GM18907 (cell line): Measurements from ENCODE around the gene VAV2.
"Not testable (repeated sequence)": the region's sequence is repeated elsewhere in the genome, so short reads cannot be mapped to it uniquely, and the experiment has no call there.

Source experiments
- ATAC-seq: cut with Tn5 transposase; IDR thresholded peaks from one replicate; pipeline ENCODE4 v1.9.1; 2021; ENCODE audit warnings: mild to moderate bottlenecking, moderate library complexity; ENCODE audit not compliant: unreplicated experiment

Gene VAV2

GRCh38 chr9:133777871-133778270, 214.3 kb downstream of the VAV2 start:
- no peak for ATAC-seq

DNA sequence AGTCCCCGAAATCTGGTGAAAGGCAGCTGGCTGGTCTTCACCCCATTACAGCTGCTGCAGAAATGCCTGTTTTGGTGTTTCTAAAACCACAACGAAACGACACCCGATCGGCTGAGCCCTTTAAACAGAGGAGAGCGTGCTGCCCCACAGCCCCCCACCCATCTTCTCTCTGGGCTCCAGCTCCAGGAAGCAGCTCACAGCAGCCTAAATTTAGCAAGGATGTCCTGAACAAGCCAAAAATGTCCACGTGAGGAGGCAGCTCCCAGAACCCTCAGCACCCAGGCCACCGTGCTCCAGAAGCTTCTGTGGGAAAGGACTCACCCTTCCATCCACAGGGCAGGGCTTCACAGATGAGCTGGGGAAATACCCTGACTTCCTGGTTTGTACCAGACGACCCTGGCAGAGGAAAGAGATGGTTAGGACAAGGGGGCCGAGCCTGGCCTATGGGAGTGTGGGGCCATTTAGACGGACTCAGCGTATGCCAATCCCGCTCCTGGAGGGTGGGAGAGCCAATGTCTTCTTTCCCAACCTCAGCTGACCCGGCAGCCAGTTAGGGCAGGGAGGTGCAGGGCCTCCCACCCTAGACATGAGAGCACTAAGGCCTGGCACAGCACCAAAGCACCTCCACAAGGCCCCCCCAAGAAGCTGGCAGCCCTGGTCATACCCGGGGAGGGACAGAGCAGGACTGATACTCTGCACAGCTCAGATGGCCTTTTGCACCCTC, 214.9 kb downstream of the VAV2 start:
- ATAC-seq, result no peak

DNA sequence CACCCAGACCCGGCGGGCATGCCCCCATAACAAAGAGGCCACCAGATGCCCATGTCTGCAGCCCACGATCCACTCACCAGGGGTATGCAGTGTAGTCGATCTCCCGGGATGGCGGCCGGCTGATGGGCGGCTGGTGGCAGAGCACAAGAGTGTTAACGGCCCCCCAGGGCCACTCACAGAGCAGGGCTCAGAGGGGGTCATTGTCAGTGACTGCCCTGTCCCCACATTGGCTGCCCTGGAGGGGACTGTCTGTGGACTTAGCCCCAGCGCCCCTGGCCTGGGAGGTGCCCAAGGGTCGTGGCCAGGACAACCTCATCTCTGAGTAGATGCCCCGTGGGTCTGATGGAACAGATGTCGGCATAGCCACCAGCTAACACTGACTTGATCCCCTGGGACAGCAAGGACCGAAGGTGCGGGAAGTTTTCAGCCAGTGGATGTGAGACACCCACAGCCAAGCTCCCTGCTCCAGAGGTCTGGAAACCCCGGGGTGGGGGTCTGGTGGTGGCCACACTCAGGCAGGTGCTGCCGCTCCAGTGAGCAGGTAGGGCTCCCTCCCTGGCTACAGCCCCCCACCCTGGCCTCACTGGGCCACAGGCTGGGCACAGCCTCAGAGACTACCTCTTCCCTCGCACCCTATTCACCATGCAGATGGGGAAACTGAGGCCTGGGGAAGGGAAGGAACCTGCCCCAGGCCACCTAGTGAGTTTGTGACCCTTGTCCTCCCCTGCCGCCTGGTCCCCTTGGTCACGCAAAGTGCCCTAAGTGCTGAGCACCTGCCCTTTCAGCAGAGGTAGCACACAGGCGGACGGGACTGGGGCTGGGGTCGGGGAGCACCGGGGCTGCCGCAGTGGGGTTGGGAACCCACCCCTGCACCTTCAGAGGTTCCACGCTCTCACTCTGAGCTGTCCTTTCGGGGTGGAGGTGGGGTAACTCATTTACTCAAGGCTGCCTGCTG, 215.9 kb downstream of the VAV2 start:
- ATAC-seq, result no peak

DNA sequence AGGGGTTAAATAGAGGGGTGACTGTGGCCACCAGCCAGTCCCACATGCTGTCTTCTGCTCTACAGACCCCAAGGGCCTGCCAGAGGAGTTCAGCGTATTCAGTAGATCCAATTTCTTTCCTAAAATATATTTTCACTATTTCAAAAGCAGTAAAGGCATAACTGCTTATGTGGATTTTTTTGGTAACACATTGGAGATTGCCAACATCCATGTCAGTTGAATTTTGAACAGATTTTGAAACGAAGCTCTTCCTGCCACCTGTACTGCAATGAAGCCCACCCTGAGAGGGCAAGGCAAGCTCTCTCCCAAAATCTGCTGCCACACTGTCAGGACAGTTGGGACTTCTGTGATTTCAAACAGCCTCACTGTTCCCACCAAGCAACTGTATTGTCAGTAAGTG, 216.8 kb downstream of the VAV2 start:
- ATAC-seq, result no peak

DNA sequence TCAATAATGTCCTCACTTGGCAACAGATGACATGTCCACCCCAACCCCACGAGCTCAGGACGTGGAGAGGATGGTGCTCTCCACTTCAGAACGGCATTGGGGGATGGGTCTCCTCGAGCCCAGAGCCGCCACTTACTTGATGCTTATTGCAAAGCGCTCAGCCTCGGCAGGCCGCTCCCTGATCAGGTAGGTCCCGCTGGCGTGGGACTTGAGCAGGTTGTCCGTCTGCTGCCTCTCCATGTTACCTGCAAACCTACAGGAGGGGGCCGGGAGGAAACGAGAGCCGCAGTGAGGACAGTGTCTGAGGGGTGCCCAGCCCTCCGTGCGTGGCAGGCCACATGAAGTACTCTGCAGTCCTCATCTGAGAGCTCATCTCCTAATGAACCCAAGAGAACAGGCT, 217.3 kb downstream of the VAV2 start:
- no peak for ATAC-seq

DNA sequence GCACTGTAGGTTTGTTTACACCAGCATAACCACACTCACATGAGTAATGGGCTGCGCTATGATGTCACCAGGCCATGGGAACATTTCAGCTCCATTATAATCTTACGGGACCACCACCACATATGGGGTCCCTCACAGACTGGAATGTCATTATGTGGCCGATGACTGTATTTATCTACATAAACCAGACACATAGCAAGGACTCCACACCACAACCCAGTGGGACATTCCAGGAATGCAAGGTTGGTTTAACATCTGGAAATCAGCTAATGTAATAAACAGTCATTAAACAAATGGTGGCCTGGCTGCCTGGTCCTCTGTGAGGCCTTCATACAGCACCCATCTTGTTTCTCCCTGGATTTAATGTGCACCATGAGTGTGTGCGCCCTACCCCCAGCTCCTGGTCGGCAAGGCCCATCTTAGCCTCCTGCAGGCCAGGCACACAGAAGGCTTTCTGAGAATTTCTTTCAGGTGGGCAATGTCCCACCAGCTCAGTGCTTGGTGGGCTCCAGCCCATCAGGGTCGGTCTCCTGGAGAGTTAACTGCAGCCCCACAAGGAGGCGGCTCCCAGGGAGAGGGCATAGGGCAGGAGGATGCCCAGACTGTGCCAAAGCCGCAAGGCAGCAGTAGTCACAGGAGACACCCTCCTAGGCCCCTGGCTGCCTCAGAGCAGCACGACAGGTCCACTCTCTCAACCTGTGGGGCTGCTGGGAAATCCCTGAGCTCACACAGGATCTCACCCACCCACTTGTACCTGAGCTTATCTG, 218.1 kb downstream of the VAV2 start:
- ATAC-seq, result no peak

DNA sequence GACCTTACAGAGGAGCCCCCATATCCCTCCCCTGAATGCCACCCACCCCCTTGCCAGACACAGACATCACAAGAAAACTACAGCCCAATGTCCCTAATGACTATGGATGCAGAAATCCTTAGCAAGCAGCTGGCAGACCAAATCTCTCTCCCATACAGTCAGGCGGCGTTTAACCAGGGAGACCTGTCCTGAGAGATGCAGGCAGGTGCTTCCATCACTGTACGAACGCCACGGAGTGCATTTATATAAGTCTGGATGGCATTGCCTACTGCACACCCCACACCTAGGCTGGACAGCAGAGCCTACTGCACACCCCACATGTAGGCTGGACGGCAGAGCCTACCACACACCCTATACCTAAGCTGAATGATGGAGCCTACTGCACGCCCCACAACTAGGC, 219.5 kb downstream of the VAV2 start:
- ATAC-seq, result no peak

- no peak for ATAC-seq
Observed at GRCh38 chr9:133771486-133772482, 220.3 kb downstream of the VAV2 start.

GRCh38 chr9:133770076-133770777, 221.9 kb downstream of the VAV2 start:
- ATAC-seq, result no peak

DNA sequence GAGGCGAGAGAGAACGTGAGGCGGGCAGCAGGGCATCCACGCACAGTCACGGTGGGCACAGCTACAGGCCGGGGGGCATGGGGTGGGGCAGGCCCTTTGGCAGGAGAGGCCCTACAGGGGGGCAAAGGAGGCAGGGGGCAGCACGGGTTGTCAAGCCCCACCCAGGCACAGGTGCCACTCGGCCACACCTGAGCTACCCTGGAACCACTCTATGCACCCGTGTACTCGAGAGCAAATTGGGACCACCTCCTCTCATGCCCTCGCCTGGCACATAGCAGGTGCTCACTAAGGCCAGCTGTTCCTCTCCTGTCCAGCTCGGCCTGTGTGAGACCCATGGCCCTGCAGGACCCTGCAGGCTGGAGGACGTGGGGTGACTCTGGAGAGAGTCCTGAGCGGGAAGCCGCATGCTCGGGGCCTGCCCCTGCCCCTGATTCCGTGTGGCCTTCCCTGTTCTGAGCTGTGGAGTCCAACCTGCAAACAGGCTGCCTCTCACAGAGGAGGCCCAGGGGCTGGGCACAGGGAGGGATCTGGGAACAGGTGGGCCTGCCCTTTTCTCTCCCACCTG, 222.5 kb downstream of the VAV2 start:
- ATAC-seq, result no peak

DNA sequence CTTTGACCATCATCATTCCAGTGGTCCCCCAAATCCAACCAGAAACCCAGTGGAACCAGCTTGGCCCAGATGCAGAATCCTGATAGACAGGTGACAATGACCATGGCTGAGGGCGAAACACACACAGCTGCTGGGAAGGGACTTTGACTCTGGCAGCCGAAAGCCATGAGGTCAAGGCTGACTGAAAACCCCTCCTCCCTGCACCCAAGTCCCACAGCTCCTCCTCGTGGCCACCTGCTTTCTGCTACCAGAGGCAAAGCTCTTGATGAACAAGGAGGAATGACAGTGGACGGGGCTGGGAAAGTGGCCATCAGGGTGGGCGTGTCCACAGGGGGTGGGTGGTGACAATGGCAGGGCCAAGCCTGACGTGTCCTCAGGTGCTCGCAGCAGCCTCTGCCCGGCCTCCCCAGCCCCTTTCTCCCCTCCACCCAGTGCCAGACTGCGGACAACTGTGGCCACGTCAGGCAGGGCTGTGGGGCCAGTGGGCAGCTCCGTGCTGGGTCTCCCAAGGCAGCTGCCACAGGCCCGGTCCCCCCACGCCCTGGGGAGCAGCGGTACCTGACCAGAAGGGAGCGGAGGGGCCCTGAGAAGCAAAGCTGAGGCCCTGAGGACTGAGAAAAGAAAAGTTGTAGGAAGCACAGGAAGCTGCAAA, 223.1 kb downstream of the VAV2 start:
- no peak for ATAC-seq

DNA sequence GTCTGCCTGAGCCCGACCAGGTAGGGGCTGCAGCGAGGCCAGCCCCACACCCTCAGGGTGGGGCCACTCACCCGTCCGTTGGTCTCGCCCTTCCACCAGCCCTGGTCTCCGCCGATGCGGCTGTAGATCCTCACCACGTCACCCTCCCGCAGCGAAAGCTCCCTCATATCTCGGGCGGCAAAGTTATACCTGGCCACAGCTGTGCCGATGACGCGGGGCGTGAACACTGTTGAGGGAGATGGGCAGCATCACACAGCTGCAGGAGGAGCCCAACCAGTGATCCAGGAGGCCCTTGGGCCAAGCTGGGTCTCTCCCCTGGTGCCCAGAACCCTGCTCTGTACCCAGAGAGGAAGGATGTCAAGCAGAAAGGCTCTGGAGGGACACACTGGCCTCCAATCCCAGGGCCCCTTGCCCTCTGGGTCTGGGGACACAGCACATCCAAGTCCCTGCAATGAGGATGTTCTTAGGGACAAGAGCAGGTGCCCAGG, 223.7 kb downstream of the VAV2 start:
- ATAC-seq, result no peak

GRCh38 chr9:133767625-133768024, 224.5 kb downstream of the VAV2 start:
- ATAC-seq, result no peak

DNA sequence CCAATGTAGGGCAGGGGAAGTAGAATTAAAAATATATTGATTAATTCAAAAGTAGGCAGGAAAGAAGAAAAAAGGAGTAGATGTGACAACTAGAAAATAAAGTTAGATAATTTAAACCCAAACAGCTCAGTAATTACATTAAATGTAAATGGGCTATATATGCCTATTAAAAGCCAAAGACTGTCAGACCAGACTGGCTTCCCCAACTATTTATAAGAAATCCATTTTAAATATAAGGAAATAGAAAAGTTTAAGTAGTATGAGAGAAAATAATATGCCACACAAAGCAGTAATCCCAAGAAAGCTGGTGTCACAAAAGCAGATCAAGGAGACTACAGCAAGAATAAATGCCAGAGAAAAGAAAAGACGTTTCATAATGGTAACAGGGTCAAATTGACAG, 225.1 kb downstream of the VAV2 start:
- ATAC-seq, result no peak

- not testable (repeated sequence) for ATAC-seq
Observed at GRCh38 chr9:133766234-133766633, 225.9 kb downstream of the VAV2 start.

DNA sequence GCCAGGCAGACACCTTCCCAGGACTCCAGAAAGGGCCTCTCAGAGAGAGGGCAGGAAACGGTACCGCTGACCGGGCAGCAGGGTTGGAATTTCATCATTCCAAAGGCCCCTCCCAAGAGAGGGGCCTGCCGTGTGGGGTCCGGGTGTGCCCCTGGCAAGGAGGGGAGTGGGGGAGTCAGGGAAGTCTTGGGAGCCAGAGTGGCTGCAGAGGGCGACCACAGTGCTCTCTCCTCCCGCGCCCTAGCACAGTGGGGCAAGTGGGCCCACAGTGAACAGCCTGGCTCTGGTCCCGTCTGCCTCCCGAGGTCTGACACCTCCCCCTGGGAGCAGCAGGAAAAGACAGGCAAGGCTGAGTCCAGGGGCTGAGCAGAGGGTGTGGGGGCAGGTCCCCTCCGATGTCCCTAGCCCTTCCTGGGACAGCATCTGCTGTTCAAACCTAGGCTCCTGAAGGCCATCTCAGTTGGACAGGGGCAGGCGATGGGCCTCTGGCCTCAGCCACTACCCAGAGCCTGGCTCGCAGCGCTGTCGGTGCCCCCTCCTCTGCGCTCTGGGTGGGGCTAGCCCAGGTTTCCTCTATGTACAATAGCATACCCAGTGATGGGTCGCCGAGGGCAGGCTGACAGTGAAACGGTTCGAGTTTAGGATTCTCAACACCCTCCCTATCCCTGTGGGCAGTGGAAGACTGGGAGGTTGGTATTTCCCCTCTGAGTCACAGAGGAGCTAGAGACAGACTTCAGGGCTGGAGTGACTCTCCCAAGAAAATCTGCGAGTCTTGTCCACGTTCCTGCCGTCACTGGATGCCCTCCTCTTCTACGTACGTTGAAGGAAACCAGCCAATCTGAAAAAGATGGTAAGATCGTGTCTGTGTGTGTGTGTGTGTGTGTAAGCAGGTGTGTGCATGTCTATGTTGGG, 228.6 kb downstream of the VAV2 start:
- no peak for ATAC-seq

DNA sequence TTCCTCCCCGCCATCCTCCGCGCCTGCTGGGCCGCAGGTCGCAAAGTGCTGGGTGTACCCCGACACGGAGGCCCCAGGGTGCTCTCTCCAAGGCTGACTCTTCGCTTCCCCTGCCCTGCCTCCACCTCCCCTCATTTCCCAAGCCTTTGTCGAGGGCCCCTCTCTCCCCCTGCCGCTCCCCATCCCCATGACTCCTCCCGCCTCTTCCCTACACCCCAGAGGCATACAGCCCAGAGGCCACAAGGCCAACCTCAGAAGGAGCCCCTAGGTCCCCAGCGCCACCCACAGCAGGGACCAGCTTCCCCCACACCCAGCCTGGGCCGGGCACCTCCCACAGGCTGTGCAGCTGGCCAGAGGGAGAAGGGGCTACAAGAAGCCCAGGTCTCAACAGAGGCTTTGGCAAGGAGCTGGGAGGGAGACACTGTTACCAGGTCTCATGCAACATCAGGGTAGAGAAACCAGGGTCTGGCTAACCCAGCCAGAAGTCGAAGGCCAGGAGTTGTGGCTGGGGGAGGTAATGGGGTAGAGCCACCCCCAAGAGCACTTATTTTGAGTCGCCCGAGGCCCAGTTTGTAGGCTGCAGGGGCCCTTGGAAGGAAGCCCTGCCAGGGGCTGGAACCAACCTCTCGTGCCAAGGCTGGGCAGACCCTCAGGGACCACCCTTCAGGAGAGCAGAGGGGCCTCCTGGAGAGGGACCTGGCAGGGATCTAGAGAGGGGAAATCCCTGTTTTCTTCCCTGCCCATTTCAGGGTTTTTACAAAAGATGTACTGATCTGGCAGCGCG, 229.4 kb downstream of the VAV2 start:
- ATAC-seq, result no peak
